Keratinocyte (primary cell): Measurements from ENCODE around the gene MIOX.

Experiments
- CTCF ChIP-seq, 3 experiments: IDR thresholded peaks in 1 of 3; conservative IDR thresholded peaks in 1 of 3; optimal IDR thresholded peaks in 1 of 3; 2 replicates in 2 of 3; 3 replicates in 1 of 3; pipeline versions ENCODE3 to v1.5.1; 2011; ENCODE audit warnings: low read length in 3 of 3, mild to moderate bottlenecking in 3 of 3, moderate library complexity in 2 of 3, control low read depth in 1 of 3, inconsistent platforms in 1 of 3; ENCODE audit not compliant: insufficient read depth in 2 of 3; ENCODE audit errors: extremely low read depth in 1 of 3
- EZH2 ChIP-seq: IDR thresholded peaks from one replicate; pipeline ENCODE4 v1.6.1; 2012; ENCODE audit warnings: inconsistent platforms, mild to moderate bottlenecking, low read length, moderate library complexity

GRCh38 chr22:50503475-50504145 is 17.0 kb downstream of the MIOX start:
- TF ChIP-seq CTCF (optimal IDR thresholded peaks at IDR 0.05 in 1 of 3, IDR thresholded peaks at IDR 0.05 in 1 of 3, conservative IDR thresholded peaks at IDR 0.05 in 1 of 3; ENCODE audit: extremely low read depth in 1 of 3, insufficient read depth in 2 of 3, low read length in 3 of 3), result peak in 2 of 3 experiments; percentile 9 to 13
- no peak for TF ChIP-seq EZH2
